Ishikawa (cell line): ENCODE data around the gene VSTM2B.

Experiments used
- CEBPB ChIP-seq: IDR thresholded peaks from 2 replicates; pipeline ENCODE4 v1.6.1; 2012
- EGR1 ChIP-seq: IDR thresholded peaks from 2 replicates; pipeline ENCODE4 v1.6.1; 2012
- EP300 ChIP-seq: IDR thresholded peaks from 2 replicates; pipeline ENCODE4 v1.6.1; 2012; ENCODE audit warnings: borderline replicate concordance
- MAX ChIP-seq: IDR thresholded peaks from 2 replicates; pipeline ENCODE4 v1.6.1; 2012
- NFIC ChIP-seq: IDR thresholded peaks from 2 replicates; pipeline ENCODE4 v1.6.1; 2012
- REST ChIP-seq: IDR thresholded peaks from 2 replicates; pipeline ENCODE4 v1.6.1; 2012; ENCODE audit warnings: low read depth, mild to moderate bottlenecking
- TAF1 ChIP-seq: IDR thresholded peaks from 2 replicates; pipeline ENCODE4 v1.6.1; 2012; ENCODE audit warnings: low read depth, mild to moderate bottlenecking
- TCF12 ChIP-seq: IDR thresholded peaks from 2 replicates; pipeline ENCODE4 v1.6.1; 2012; ENCODE audit warnings: low read depth
- ZBTB7A ChIP-seq: IDR thresholded peaks from 2 replicates; pipeline ENCODE4 v1.6.1; 2012; ENCODE audit warnings: low read depth
- TF ChIP-seq, protein P1 (sequence below): IDR thresholded peaks from 2 replicates; pipeline ENCODE4 v1.6.1; 2012

- TF ChIP-seq, protein P1, sequence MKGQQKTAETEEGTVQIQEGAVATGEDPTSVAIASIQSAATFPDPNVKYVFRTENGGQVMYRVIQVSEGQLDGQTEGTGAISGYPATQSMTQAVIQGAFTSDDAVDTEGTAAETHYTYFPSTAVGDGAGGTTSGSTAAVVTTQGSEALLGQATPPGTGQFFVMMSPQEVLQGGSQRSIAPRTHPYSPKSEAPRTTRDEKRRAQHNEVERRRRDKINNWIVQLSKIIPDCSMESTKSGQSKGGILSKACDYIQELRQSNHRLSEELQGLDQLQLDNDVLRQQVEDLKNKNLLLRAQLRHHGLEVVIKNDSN: no peak
- TF ChIP-seq EP300: no peak
- TF ChIP-seq TAF1: no peak
- no peak for TF ChIP-seq REST
- TF ChIP-seq NFIC: no peak
- no peak for TF ChIP-seq MAX
- no peak for TF ChIP-seq TCF12
- no peak for TF ChIP-seq CEBPB
- TF ChIP-seq EGR1: no peak
- no peak for TF ChIP-seq ZBTB7A
These were observed 18.5 kb upstream of the VSTM2B start for GRCh38 chr19:29507081-29507860.
